ENCODE measurements around the gene PIK3R2.
"Not testable (repeated sequence)": the region's sequence is repeated elsewhere in the genome, so short reads cannot be mapped to it uniquely, and the experiment has no call there.

The PIK3R2 gene

DNA sequence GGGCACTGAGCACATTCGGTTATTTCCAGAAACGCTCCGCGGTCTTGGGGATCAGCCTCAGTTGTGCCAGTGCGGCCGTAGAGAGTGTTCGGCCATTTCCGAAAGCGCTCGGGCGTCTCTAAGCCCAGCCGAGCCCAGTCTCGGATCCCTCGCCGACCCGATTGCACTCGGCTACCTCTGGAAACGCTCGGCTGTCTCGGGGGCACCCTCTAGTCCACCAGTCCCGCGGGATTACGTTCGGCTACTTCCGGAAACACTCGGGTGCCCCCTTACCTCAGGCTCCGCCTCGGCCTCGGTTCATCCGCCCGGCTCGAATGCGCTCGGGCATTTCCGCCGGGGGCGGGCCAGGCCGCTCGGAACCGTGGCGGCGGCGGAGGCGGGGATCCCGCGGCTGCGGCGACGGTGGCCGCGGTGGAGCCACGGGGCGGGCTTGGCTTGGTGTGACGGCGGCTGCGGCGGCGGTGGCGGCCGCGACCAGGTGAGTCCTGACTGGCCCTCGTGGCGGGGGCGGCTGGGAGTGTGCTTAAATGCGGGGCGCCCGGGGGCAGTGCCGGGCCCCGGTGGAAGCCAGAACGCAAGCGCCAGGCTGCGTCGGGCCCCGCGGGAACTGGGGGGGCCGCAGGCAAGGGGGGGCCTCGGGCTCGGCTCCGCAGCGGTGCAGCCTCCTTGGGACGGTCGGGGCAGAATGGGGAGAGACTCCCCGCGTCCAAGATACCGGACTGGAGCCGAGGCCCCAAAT lies at the start of gene PIK3R2:
TSS of gene PIK3R2 (plus strand) at position 347 of the 739 bp plus-strand sequence. CDS start 2,717 bp downstream, outside the sequence.
- peak; percentile 100 for DNase-seq

DNA sequence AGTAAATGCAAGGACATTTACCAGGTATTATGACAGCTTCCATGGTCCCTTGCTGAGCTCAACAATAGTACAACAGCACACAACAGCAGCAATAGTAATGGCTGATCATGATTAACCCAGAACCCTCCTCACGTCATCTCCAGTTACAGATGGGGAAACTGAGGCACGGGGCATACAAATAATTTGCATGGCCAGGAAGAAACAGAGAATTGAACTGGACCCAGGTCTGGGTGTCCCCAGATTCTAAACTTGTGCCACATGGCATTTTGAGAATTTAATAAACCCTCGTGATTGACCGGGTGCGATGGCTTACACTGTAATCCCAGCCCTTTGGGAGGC lies 48.2 kb upstream of the PIK3R2 start:
- DNase-seq = no peak

DNA sequence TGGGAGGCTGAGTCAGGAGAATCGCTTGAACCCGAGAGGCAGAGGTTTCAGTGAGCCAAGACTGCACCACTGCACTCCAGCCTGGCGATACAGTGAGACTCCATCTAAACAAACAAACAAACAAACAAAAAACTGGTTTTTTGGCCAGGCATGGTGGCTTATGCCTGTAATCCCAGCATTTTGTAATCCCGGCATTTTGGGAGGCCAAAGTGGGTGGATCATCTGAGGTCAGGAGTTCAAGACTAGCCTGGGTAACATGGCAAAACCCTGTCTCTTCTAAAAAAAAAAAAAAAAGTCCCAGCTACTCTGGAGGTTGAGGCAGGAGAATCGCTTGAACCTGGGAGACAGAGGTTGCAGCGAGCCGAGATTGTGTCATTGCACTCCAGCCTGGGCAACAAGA lies 47.7 kb upstream of the PIK3R2 start:
- DNase-seq = not testable (repeated sequence)

DNA sequence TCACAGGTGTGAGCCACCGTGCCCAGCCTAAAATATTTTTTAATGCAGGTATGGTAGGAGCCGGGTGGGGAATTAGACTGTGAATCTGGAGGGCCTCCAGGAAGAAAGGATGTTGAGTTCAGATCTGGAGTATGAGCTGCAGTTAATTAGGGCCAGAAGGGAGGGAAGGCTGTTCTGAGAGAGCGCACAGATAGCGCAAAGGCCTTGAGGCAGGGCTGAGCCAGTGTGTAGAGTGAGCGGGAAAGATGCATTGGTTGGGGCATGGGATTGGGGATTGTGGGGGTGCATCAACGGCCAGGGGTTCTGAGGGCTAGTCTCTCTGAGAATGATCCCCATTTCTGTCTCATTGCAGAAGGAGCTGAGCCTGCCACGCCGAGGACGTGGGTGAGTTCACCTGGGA lies 45.7 kb upstream of the PIK3R2 start:
- no peak for DNase-seq

DNA sequence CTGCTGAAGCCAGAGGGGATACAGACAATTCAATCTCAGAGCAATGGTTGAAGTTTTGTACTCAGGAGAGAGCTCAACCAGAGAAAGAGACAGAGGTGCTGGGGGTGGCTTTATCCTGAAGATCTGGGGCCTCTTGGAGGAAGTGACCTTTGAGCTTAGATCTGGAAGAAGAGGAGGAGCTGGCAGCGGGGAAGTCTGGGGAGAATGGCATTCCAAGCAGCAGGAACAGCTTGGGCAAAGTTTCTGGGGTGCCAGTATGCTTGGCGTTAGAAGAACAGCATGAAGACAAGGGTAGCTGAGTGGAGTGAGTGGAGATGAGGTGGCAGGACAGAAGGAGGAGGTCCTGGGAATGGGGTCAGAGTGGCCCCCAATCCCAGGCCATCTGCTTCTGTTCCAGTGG lies 44.1 kb upstream of the PIK3R2 start:
- DNase-seq = no peak

DNA sequence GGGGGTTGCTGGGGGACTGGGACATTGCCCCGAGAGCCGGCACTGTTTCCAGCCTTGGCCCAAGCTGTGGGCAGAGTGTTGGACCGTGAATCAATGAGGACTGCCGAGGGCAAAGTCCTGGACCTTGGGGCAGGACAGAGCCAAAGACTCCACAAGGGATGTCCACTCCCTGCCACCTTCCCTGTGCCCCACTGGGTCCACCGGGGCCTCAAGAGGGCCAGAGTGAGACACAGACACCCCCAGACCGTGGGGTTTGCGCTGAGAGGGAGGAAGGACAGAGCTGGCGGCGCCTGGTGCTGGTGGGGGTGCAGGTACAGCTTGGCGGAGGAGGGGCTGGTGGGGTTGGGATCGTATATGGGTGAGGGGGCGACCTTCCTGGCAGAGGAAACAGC lies 43.6 kb upstream of the PIK3R2 start:
- DNase-seq = no peak

DNA sequence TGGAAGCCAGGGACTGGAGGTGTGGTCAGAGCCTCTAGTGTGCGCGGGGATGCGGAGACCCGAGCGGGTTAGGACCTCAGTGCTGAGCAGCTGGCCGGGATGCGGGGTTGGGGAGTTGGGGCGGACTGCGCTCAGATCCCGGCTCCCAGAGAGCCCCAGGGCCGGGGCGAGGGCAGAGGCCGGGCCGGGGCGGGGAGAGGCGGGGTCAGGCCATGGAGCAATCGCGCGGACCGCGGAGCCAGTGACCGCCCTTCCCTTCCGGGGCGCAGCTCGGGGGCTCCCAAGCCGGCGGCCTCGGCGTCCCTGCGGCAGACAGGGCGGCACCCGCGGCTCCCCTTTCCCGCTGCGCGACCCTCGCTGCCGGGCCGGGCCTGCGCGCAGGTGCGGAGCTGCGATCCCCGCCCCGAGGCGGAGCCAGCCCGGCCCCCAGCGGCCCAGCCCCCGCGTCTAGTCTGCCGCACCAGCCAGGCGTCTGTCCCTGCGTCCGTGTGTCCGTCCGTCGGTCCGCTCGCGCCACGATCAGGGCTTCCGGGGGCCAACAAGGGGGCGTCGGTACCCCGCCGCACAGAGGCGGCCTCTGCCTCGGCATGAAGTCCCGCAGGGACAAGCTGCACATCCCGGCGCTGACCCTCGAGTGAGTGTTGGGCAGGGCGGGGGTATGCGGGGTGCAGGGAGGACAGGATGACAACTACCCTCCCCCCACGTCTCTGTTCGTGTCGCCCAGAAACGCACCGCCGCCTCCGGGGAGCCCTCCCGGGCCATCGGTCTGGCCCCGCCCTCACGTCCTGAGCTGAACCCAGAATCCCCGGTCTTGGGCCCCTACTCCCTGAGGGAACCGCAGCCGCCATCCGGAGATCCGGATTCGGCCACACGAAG lies 43.0 kb upstream of the PIK3R2 start:
- no peak for DNase-seq

DNA sequence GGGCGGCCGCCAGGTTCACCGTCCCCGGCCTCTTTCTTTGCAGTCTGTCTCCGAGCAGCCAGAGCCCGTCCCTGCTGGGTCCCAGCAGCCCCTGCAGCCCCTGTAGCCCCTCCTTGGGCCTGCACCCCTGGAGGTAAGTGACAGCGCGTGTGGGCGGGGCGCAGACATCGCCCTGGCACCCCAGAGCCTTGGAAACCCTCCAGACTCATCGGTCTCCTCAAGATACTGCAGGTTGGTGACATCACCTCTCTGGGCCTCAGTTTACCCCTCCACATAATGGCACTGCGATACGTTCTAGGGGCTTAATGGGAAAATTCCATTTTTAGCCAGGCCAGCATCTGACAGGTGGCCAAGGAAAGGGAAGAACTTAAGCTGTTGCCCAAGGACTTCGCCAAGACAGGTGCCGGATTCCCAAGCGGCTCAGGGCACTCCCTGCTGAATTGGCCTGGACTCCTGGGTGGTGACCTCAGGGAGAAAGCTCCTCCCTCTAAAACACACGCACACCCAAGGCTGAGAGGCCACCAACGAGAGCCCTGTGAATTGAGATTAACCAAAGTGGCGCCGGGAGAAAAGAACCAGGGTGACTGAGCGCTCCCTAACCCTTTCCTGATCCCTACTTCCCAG lies 42.2 kb upstream of the PIK3R2 start:
- DNase-seq = no peak

DNA sequence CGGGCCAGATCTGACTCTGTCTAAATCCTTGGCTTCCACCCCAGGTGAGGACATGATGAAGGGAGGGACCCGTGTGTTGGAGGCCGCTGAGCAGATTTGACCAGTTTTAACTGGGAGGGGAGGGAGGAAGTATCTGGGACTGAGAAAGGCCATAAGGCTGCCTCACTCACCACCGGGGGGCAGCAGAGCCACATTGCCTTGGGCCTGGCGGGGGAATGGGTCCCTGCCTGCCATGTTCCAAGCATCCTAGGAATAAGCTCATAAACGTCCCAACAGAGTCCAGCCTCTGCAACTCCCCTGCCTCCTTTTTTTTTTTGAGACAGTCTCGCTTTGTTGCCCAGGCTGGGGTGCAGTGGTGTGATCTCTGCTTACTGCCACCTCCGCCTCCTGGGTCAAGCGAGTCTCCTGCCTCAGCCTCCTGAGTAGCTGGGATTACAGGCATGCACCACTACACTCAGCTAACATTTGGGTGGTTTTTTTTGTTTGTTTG lies 39.9 kb upstream of the PIK3R2 start:
- DNase-seq = peak; percentile 73

DNA sequence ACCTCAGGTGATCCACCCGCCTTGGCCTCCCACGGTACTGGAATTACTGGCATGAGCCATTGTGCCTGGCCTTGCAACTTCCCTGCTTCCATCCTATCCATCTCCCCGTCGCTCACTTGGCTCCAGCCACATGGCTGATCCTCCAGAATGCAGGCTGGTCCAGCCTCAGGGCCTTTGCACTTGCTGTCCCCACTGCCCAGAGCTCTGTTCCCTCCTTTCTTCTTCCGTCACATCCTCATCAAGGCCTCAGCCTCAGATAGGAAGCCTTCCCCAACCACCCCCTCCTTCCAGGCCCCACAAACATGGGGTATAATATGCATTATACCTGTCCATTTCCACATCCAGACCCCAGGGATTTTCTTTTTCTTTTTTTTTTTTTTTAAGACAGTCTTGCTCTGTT lies 39.1 kb upstream of the PIK3R2 start:
- no peak for DNase-seq

DNA sequence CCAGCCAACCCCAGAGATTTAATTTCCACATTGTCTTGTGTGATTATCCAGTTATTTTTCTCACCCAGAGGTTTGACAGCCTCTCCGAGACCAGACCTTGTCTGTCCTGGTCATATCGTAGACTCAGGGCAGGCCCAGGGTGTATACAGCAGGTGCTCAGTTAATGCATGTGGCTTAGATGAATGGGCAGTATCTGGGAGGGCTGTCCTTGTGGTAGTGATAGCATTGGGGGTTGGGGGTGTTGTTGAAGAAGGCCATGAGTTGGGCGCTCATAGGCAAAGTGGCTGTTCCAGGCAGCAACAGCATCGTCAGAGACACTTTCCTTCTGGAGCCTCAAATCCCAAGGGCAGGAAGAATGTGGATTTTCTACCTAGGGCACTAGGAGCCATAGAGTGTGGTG lies 38.5 kb upstream of the PIK3R2 start:
- no peak for DNase-seq

DNA sequence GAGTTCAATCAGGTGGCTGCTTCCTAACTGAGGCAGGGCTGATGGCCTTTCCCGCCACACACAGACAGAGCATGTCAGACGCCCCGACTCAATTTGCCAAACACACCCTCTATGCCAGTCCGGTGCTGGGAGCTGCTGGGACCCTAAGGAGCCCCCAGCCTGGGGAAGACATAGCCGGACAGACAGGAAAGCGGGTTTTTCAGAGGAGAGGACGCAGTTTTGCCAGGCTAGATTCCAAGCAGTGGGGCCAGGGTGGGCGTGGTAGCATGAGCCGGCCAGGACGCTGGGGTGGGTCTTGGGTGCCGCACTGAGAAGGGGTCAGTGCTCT lies 35.6 kb upstream of the PIK3R2 start:
- no peak for DNase-seq

DNA sequence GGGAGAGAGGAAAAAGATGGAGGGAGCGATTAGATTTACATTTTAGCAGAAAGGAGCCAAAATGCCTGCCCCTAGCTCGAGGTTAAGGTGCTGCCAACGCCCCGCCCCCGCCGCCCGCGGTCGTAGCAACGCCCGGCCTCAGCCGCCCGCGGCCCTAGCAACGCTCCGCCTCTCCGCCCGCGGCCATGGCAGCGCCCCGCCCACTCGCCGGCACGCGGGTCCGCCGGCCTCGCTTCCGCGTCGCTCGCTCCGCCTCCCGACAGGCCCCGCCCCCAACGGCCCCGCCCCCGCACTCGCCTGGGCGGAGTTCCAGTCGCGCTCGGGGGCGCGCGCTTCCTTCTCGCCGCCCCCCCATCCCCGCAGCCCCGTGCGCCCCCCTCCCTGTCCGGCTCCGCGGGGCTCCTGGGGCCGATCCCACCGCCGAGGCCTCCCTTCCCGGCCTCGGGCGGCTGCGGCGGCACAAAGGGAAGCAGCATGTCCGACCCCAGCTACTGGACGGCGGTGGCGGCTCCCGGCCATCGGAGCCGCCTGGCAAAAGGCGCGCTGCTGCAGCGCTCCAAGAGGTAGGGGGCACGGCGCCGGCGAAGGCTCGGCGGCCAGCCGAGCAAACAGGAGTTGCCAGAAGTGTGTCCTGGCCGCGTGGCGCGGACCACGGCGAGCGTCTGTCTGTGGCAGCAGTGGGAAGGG lies 35.1 kb upstream of the PIK3R2 start:
- DNase-seq = peak; percentile 92

DNA sequence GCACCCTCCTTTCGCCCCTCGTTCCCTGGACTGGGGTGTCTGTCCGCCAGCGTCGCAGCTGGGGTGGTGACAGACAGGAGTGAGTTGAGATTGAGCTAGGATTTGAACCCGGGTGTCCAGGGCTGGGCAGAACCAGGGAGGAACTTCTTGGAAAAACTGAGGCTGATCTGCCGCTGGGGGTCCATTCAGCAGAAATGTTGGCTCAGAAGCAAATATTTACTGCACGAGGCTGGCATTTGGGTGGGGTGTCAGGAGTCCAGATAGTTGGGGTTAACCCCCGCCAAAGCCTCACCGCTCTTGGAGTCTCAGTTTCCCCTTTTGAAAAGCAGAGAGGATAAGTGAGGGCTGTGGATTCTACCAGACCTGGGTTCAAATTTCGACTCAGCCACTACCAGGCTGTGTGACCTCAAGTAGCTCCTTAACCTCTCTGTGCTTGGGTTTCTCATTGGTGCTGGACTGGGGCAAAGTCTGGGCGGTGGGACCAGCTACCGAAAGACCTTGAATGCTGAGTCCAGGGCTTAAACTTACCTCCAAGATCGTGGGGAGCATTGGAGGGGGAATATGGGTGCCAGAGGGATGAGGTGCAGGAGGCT lies 34.4 kb upstream of the PIK3R2 start:
- no peak for DNase-seq

DNA sequence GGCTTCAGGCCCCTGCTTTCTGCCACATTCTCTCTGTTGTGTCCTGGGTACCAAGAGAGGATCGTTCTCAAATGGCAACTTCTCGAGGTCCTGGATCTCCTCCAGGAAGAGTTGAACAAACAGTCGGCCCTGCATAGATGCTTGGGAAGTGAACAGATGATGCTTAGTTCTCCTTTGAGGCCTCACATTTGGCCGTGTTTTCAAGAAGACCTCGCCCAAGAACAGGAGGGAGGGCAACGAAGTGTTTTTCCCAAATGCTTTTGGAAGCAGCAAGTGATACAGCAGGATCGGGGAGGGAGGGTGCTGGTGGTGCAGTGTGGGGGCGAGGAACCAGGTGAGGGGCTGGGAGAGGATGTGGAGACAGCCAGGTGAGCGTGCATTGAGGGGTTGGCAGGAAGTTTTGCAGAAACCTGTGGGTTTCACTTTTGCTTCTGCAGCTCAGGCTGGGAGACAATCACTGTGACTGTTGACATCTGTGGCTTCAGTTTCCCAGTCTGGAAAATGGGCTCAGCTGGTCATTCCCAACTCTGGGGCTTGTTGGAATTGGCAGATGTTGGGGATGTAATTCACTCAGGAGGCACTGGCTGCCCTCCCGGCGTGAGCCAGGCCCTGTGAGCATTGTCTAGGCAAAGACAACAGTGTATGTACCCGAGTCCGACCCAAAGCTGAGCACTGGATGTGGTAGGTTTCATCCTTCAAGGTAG lies 33.8 kb upstream of the PIK3R2 start:
- DNase-seq = no peak

DNA sequence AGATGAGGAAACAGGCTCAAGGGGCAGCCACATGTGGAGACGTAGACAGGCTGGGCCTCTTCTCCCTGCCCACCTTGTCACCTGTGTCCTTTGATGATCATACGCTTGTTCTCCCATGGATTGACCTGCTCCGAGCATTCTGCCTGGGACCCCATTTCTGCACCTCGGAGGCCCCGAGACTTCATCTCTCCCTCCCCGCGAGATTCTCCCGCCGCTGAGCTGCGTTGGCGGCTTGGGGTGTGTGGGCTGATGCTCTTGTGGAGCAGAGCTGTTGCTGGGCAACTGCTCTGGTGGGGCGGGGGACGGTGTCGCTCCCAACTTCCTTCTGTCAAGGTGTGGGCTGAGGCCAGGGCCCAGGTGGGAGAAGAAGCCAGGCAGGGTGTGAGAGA lies 33.3 kb upstream of the PIK3R2 start:
- peak; percentile 47 for DNase-seq

DNA sequence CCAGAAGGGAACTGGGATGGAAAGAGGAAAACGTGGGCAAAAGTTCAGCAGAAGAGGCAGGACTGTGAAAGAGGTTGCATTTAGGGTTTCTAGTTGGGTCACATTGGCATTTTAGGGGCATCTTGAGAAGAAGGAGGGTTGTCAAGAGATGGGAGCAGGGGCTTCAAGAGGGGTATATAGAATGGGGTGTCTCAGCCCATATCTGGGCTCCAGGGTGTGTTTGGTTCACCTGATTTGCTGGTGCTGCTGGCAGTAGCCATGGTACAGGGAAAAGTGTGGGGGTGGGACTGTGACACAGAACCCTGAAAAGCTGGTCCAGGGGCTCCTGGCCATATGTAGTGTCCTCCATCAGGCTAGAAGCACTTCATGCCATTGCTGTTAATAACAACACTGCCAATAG lies 32.8 kb upstream of the PIK3R2 start:
- DNase-seq = no peak

DNA sequence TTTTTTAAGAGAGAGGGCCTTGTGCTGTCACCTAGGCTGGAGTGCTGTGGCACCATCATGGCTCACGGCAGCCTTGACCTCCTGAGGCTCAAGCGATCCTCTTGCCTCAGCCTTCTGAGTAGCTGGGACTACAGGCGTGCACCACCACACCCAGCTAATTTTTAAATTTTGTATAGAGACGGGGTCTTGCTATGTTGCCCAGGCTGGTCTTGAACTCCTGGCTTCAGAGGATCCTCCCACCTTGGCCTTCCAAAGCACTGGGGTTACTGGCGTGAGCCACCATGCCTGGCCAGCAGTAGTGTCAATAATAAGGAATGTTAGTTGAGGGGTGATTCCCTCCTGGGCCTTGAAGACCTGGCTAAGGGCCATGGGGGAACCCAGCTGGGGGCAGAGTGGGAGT lies 31.8 kb upstream of the PIK3R2 start:
- no peak for DNase-seq

DNA sequence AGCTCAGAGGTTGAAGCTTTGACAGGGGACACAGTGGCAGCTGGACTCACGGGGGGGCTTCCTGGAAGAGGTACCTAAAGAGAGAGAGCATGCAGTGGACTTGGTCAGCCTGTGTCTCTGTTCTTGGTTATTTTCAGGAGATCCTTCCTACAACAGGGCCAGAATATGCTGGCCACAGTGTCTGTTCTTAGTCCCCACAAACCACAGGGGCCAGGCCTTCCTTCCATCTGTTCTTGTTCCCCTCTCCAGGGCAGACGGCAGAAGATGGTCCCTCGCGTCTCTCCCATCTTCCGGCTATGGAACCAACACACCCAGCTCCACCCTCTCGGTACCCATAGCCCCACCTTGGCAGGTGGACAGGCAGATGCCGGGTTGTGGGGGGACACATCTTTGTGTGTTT lies 30.5 kb upstream of the PIK3R2 start:
- DNase-seq = no peak

DNA sequence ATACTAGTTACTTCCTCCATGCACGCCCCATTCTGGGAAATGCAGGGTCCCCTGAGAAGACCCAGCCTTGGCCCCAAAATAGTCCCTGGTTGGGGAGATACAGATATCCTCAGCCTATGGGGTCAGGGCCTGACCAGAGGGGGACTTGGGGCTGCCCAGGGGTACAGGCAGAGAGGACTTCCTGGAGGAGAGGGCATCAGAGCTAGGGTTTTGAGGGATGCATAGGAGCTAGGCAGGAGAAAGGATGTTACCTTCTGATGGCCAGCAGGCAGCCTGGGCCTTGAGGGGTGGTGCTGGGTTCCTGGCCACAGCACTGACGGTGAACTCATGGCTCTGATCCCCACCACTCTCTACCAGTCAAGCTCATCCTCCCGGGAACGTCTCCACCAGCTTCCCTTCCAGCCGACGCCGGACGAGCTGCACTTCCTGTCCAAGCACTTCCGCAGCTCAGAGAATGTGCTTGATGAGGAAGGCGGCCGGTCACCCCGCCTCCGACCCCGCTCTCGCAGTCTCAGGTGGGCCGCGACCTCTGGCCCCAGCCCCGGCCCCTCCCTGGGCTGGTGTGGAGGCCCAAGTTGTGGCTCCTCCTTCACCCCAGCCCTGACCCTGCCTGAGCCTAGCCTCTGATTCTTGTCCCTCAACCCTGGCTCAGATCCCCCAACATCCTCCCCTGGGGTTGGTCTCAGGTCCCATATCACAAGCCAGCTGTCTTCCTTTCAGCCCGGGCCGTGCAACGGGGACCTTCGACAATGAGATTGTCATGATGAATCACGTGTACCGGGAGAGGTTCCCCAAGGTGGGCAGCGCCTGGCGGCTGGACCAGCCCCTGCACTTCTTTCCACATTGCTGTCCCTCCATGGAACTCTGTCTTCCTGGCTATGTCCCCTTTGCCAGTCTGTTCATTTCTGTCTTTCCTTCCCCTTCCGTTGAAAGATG lies 29.8 kb upstream of the PIK3R2 start:
- no peak for DNase-seq

DNA sequence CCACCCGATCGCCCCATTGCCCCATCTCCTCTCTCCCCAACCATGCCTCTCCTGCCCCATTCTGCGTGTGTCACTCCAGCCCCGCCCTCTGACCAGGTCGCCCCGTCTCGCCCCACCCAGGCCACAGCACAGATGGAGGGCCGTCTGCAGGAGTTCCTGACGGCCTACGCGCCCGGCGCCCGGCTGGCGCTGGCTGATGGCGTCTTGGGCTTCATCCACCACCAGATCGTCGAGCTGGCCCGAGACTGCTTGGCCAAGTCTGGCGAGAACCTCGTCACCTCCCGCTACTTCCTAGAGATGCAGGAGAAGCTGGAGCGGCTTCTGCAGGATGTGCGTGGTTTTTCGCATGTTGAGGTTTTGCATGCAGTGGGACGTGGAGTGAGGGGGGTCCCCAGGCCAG lies 29.1 kb upstream of the PIK3R2 start:
- DNase-seq = no peak
